ENCODE data around the gene CDC14B.

Gene CDC14B

DNA sequence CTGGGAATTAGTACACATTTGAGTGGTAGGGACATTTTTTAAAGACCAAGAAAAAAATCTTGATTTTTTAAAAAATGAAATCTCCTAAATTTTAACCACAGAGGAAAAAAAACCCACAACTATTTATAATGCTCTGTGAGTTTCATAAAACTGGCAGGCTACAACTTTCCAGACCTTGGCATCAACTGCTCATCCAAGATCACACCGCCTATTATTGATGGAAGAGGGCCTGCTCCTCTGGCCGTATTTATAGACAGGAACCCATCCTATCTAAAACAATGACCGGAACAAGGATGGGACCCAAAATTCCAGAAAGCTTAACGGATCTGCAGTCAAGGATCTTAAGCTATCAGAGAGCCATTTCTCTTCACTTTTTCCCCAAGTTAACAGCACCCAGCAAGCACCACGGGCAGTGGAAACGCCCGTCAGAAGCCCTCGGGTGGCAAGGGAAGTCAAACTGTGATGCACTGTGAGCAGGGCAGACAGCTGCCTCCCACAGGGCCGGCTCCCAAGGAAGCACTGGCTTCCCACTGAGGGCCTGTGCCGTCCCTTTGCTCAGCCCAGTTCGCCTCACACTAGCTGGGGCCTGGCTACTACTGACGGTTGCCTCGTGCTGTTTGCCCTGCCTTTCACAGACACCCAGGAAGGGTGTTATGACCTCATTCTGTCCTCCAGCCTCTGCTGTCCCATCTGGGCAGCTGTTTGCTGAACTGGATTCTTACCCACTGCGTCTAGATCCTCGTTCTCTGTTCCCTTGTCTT is 62.8 kb downstream of the CDC14B start:
- H3K9me3 ChIP-seq (ENCODE audit: severe bottlenecking), result peaks cover 2% of the 10 kb centered on the region
- H3K36me3 ChIP-seq (ENCODE audit: low read depth), result no peaks in the 10 kb centered on the region
- no peak overlapping the region for H3K27ac ChIP-seq (ENCODE audit: poor library complexity, severe bottlenecking)
- ATAC-seq (ENCODE audit: low read depth), result no peak
- peaks cover 2% of the 10 kb centered on the region for H3K4me1 ChIP-seq (ENCODE audit: insufficient read depth, poor library complexity, severe bottlenecking)
- H3K27me3 ChIP-seq (ENCODE audit: insufficient read depth, poor library complexity, severe bottlenecking), result no peaks in the 10 kb centered on the region
- H3K4me3 ChIP-seq (ENCODE audit: severe bottlenecking), result no peak overlapping the region
- no peak for TF ChIP-seq CTCF (IDR thresholded peaks at IDR 0.05; ENCODE audit: poor library complexity, severe bottlenecking)
- no peak for DNase-seq (ENCODE audit: low spot score)

GRCh38 chr9:96555567-96556386 is 63.9 kb downstream of the CDC14B start:
- DNase-seq (ENCODE audit: low spot score) (no peak), ATAC-seq (ENCODE audit: low read depth) (no peak)
- Histone ChIP-seq H3K27ac (ENCODE audit: poor library complexity, severe bottlenecking) (no peak overlapping the region), H3K4me1 (ENCODE audit: insufficient read depth, poor library complexity, severe bottlenecking) (peaks cover 2% of the 10 kb centered on the region), H3K4me3 (ENCODE audit: severe bottlenecking) (no peak overlapping the region), H3K9me3 (ENCODE audit: severe bottlenecking) (peaks cover 2% of the 10 kb centered on the region), H3K36me3 (ENCODE audit: low read depth) (no peaks in the 10 kb centered on the region), H3K27me3 (ENCODE audit: insufficient read depth, poor library complexity, severe bottlenecking) (no peaks in the 10 kb centered on the region)
- TF ChIP-seq CTCF (IDR thresholded peaks at IDR 0.05; ENCODE audit: poor library complexity, severe bottlenecking), result no peak

GRCh38 chr9:96554801-96555566 is 64.7 kb downstream of the CDC14B start:
- no peak overlapping the region for H3K4me3 ChIP-seq (ENCODE audit: severe bottlenecking)
- TF ChIP-seq CTCF (IDR thresholded peaks at IDR 0.05; ENCODE audit: poor library complexity, severe bottlenecking), result no peak
- H3K9me3 ChIP-seq (ENCODE audit: severe bottlenecking), result peaks cover 2% of the 10 kb centered on the region
- no peak overlapping the region for H3K27ac ChIP-seq (ENCODE audit: poor library complexity, severe bottlenecking)
- H3K27me3 ChIP-seq (ENCODE audit: insufficient read depth, poor library complexity, severe bottlenecking), result no peaks in the 10 kb centered on the region
- H3K4me1 ChIP-seq (ENCODE audit: insufficient read depth, poor library complexity, severe bottlenecking), result peaks cover 2% of the 10 kb centered on the region
- no peak for ATAC-seq (ENCODE audit: low read depth)
- no peak for DNase-seq (ENCODE audit: low spot score)
- H3K36me3 ChIP-seq (ENCODE audit: low read depth), result no peaks in the 10 kb centered on the region

DNA sequence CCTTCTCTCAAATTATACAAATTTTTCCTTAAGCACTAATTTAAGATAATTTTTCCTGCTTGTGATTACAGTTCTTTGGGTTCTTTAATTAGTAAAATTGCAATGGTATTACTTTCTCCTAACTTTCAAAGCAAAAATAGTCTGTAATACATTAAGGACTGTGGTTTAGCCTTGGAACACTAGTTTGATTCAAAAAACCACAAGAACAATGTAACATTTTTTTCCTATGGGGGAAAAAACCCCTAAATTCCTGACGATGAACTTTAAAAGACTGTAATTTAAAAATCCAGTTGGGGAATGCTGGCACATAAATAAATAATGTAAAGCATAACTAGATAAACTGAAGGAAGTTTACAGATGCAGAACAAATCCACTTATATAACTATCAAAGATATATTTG is 65.3 kb downstream of the CDC14B start:
- TF ChIP-seq CTCF (IDR thresholded peaks at IDR 0.05; ENCODE audit: poor library complexity, severe bottlenecking), result no peak
- no peaks in the 10 kb centered on the region for H3K9me3 ChIP-seq (ENCODE audit: severe bottlenecking)
- H3K4me1 ChIP-seq (ENCODE audit: insufficient read depth, poor library complexity, severe bottlenecking), result peaks cover 2% of the 10 kb centered on the region
- H3K36me3 ChIP-seq (ENCODE audit: low read depth), result no peaks in the 10 kb centered on the region
- DNase-seq (ENCODE audit: low spot score) (no peak), ATAC-seq (ENCODE audit: low read depth) (no peak)
- no peaks in the 10 kb centered on the region for H3K27me3 ChIP-seq (ENCODE audit: insufficient read depth, poor library complexity, severe bottlenecking)
- H3K4me3 ChIP-seq (ENCODE audit: severe bottlenecking), result no peak overlapping the region
- no peak overlapping the region for H3K27ac ChIP-seq (ENCODE audit: poor library complexity, severe bottlenecking)
